Prostate gland (tissue), 2 donors: ENCODE results near the gene ACTR2.

Experiments used
- POLR2A ChIP-seq: fragments of 450-650 bp; IDR thresholded peaks from one replicate; pipeline ENCODE4 v1.6.1; 2016; ENCODE audit warnings: antibody characterized with exemption, mild to moderate bottlenecking
- TF ChIP-seq, protein P1 (sequence below), 4 experiments: fragments of 200-600 bp in 2 of 4; fragments of 450-650 bp in 2 of 4; sonication (generic) in 2 of 4; IDR thresholded peaks; 1 replicate in 3 of 4; 2 replicates in 1 of 4; pipeline ENCODE4 v1.5.1; 2016 to 2019; ENCODE audit warnings: antibody characterized with exemption in 4 of 4, mild to moderate bottlenecking in 2 of 4, moderate library complexity in 2 of 4

DNA sequence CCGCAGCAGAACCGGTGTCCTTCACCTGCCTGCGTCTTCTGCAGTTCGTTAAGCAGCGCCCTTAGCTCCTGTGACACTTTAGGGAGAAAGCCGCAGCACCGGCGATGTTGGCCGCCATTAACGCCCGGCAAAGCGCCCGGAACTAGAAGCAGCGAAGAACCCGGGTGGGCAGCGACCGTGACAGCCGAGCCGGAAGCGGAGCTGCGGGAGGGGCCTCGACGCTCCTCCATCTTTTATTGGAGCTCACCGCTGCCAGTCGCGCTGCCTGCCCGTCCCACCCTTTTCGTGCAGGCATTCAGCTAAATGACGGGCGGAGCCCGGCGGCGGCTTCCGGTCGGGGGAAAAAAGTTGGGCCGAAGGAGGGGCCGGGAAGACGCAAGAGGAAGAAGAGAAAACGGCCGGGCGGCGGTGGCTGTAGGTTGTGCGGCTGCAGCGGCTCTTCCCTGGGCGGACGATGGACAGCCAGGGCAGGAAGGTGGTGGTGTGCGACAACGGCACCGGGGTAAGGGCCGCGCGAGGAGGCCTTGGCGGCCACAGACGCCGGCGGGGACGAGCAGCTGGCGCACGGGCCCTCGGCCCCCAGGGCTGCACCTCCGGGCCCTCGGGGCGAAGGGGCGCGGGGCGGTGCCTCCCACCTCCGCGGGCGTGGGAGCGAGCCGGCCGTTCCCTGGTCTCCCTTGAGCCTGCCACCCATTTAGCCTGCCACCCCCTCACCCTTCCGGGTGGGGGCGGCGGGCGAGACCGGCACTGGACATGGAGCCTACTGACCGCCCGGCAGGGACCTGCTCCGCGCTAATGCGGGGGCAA lies at the start of gene ACTR2:
- TF ChIP-seq, protein P1, sequence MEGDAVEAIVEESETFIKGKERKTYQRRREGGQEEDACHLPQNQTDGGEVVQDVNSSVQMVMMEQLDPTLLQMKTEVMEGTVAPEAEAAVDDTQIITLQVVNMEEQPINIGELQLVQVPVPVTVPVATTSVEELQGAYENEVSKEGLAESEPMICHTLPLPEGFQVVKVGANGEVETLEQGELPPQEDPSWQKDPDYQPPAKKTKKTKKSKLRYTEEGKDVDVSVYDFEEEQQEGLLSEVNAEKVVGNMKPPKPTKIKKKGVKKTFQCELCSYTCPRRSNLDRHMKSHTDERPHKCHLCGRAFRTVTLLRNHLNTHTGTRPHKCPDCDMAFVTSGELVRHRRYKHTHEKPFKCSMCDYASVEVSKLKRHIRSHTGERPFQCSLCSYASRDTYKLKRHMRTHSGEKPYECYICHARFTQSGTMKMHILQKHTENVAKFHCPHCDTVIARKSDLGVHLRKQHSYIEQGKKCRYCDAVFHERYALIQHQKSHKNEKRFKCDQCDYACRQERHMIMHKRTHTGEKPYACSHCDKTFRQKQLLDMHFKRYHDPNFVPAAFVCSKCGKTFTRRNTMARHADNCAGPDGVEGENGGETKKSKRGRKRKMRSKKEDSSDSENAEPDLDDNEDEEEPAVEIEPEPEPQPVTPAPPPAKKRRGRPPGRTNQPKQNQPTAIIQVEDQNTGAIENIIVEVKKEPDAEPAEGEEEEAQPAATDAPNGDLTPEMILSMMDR (IDR thresholded peaks at IDR 0.05), result no peak
- TF ChIP-seq POLR2A, result no peak
